H9 (cell line): ENCODE results near the gene THAP2. TPM values are rescaled to one million over a fixed set of nuclear protein-coding genes. Genes with fewer than 3 reads are reported as not detected.

Experiments
- DNase-seq: peaks from one replicate; pipeline ENCODE4 v3.0.0-alpha.2; 2017
- H2AFZ ChIP-seq: one replicate; pipeline ENCODE4 v1.6.1; 2013; ENCODE audit warnings: mild to moderate bottlenecking, low read length, control low read depth, moderate library complexity
- H2AK5ac ChIP-seq: 2 replicates; pipeline ENCODE4 v1.6.1; 2013; ENCODE audit warnings: low read length, control low read depth, mixed read lengths; ENCODE audit not compliant: insufficient read length
- H2BK120ac ChIP-seq: one replicate; pipeline ENCODE4 v1.6.1; 2013; ENCODE audit warnings: low read depth, mild to moderate bottlenecking, low read length, control low read depth, inconsistent platforms; ENCODE audit not compliant: poor library complexity, severe bottlenecking
- H2BK12ac ChIP-seq: 2 replicates; pipeline ENCODE4 v1.6.1; 2013; ENCODE audit warnings: low read length, control low read depth, mixed read lengths, low read depth; ENCODE audit not compliant: insufficient read length
- H2BK15ac ChIP-seq: 2 replicates; pipeline ENCODE4 v1.6.1; 2013; ENCODE audit warnings: low read depth, low read length, control low read depth
- H2BK20ac ChIP-seq: one replicate; pipeline ENCODE4 v1.6.1; 2013; ENCODE audit warnings: low read depth, mild to moderate bottlenecking, low read length, control low read depth, inconsistent platforms; ENCODE audit not compliant: poor library complexity, severe bottlenecking
- H2BK5ac ChIP-seq: 2 replicates; pipeline ENCODE4 v1.6.1; 2013; ENCODE audit warnings: low read length, control low read depth, mixed read lengths; ENCODE audit not compliant: insufficient read length
- H3K14ac ChIP-seq: 2 replicates; pipeline ENCODE4 v1.6.1; 2013; ENCODE audit warnings: low read length, control low read depth; ENCODE audit not compliant: insufficient read depth
- H3K18ac ChIP-seq: 2 replicates; pipeline ENCODE4 v1.6.1; 2013; ENCODE audit warnings: low read depth, mild to moderate bottlenecking, mixed read lengths, low read length, control low read depth; ENCODE audit not compliant: insufficient read length
- H3K23ac ChIP-seq: 2 replicates; pipeline ENCODE4 v1.6.1; 2013; ENCODE audit warnings: low read length, control low read depth, mixed read lengths, low read depth; ENCODE audit not compliant: insufficient read length
- H3K23me2 ChIP-seq: 2 replicates; pipeline ENCODE4 v1.6.1; 2013; ENCODE audit warnings: low read depth, mild to moderate bottlenecking, mixed read lengths, low read length, control low read depth; ENCODE audit not compliant: insufficient read length, poor library complexity, severe bottlenecking
- H3K27ac ChIP-seq: 2 replicates; pipeline ENCODE4 v1.5.1; 2013; ENCODE audit warnings: low read length, control low read depth, mixed read lengths, low read depth; ENCODE audit not compliant: insufficient read length
- H3K27me3 ChIP-seq: 2 replicates; pipeline ENCODE4 v1.6.1; 2013; ENCODE audit warnings: low read length, control low read depth, inconsistent platforms; ENCODE audit not compliant: insufficient read depth
- H3K4ac ChIP-seq: 2 replicates; pipeline ENCODE4 v1.6.1; 2013; ENCODE audit warnings: low read depth, mild to moderate bottlenecking, control low read depth, inconsistent platforms, low read length, moderate library complexity
- H3K4me1 ChIP-seq: 2 replicates; pipeline ENCODE4 v1.6.1; 2013; ENCODE audit warnings: low read length, control low read depth, inconsistent platforms; ENCODE audit not compliant: insufficient read depth
- H3K4me2 ChIP-seq: 2 replicates; pipeline ENCODE4 v1.6.1; 2013; ENCODE audit warnings: low read length, control low read depth, mixed read lengths; ENCODE audit not compliant: insufficient read length, insufficient read depth
- H3K56ac ChIP-seq: 2 replicates; pipeline ENCODE4 v1.6.1; 2013; ENCODE audit warnings: low read depth, mild to moderate bottlenecking, mixed read lengths, low read length, control low read depth; ENCODE audit not compliant: insufficient read length
- H3K79me1 ChIP-seq: 2 replicates; pipeline ENCODE4 v1.6.1; 2013; ENCODE audit warnings: low read depth, mild to moderate bottlenecking, moderate library complexity, low read length, control low read depth, inconsistent platforms; ENCODE audit not compliant: insufficient read depth, poor library complexity, severe bottlenecking
- H3K79me2 ChIP-seq: 2 replicates; pipeline ENCODE4 v1.6.1; 2013; ENCODE audit warnings: low read length, control low read depth, inconsistent platforms; ENCODE audit not compliant: insufficient read depth
- H3K9ac ChIP-seq: 2 replicates; pipeline ENCODE4 v1.6.1; 2013; ENCODE audit warnings: low read length, control low read depth, mixed read lengths; ENCODE audit not compliant: insufficient read length; ENCODE audit errors: extremely low read depth
- H3K9me3 ChIP-seq: one replicate; pipeline ENCODE4 v1.6.1; 2013; ENCODE audit warnings: low read depth, low read length, inconsistent platforms; ENCODE audit not compliant: control insufficient read depth
- H3T11ph ChIP-seq: one replicate; pipeline ENCODE4 v1.6.1; 2013; ENCODE audit warnings: mild to moderate bottlenecking, low read length, control low read depth, inconsistent platforms
- H4K20me1 ChIP-seq: one replicate; pipeline ENCODE4 v1.6.1; 2013; ENCODE audit not compliant: control insufficient read depth, insufficient read length, insufficient read depth
- H4K5ac ChIP-seq: 2 replicates; pipeline ENCODE4 v1.6.1; 2013; ENCODE audit warnings: low read depth, mild to moderate bottlenecking, mixed read lengths, low read length, control low read depth; ENCODE audit not compliant: insufficient read length
- H4K8ac ChIP-seq: replicated peaks from 2 replicates; pipeline ENCODE4 v1.6.1; 2013; ENCODE audit warnings: low read length, control low read depth, mixed read lengths, low read depth; ENCODE audit not compliant: insufficient read length
- H4K91ac ChIP-seq: 2 replicates; pipeline ENCODE4 v1.6.1; 2013; ENCODE audit warnings: low read depth, mild to moderate bottlenecking, moderate library complexity, mixed read lengths, low read length, control low read depth; ENCODE audit not compliant: insufficient read length
- H3K27ac Mint-ChIP-seq, 3 experiments: 2 replicates in 2 of 3; 3 replicates in 1 of 3; pipeline ENCODE4 v1.8.0; 2020 to 2021; ENCODE audit warnings: mixed read lengths in 3 of 3, mild to moderate bottlenecking in 1 of 3, moderate library complexity in 1 of 3
- H3K27me3 Mint-ChIP-seq: 2 replicates; pipeline ENCODE4 v1.8.0; 2021; ENCODE audit warnings: low read depth, mild to moderate bottlenecking, moderate library complexity, mixed read lengths
- H3K36me3 Mint-ChIP-seq, 3 experiments: 2 replicates in 2 of 3; 3 replicates in 1 of 3; pipeline ENCODE4 v1.8.0; 2020 to 2021; ENCODE audit warnings: low read depth in 3 of 3, mixed read lengths in 3 of 3; ENCODE audit not compliant: insufficient read depth in 1 of 3
- H3K4me1 Mint-ChIP-seq, 2 experiments: 2 replicates each; pipeline ENCODE4 v1.8.0; 2020; ENCODE audit warnings: mixed read lengths in 2 of 2
- H3K4me3 Mint-ChIP-seq, 2 experiments: 2 replicates in 1 of 2; 3 replicates in 1 of 2; pipeline ENCODE4 v1.8.0; 2020 to 2021; ENCODE audit warnings: mild to moderate bottlenecking in 2 of 2, mixed read lengths in 2 of 2, moderate library complexity in 1 of 2
- H3K9me3 Mint-ChIP-seq, 2 experiments: 2 replicates in 1 of 2; 3 replicates in 1 of 2; pipeline ENCODE4 v1.8.0; 2020; ENCODE audit warnings: mild to moderate bottlenecking in 2 of 2, mixed read lengths in 2 of 2, moderate library complexity in 1 of 2
- WGBS: extraction: QIAGEN DNeasy Blood & Tissue Kit; methylation state at CpG from one replicate; pipeline ENCODE4 v1.1.7; 2013; ENCODE audit warnings: missing lambda C conversion rate, low lambda C conversion rate, mixed read lengths; ENCODE audit not compliant: insufficient read length; ENCODE audit errors: extremely low coverage; 5-methylcytosine and 5-hydroxymethylcytosine counted together
- total RNA-seq: library from RNA; stranded (reverse); gene quantifications from 2 replicates; pipeline ENCODE4 v1.2.1, GENCODE V29; 2021
- TF ChIP-seq, protein P1 (sequence below): fragments of 200-600 bp; sonication (generic); conservative IDR thresholded peaks from 3 replicates; pipeline ENCODE4 v1.8.0; 2021; ENCODE audit warnings: antibody characterized with exemption, mild to moderate bottlenecking

The THAP2 gene
- total RNA-seq, 1 experiment from 2014 or later, result 3.7 TPM

DNA sequence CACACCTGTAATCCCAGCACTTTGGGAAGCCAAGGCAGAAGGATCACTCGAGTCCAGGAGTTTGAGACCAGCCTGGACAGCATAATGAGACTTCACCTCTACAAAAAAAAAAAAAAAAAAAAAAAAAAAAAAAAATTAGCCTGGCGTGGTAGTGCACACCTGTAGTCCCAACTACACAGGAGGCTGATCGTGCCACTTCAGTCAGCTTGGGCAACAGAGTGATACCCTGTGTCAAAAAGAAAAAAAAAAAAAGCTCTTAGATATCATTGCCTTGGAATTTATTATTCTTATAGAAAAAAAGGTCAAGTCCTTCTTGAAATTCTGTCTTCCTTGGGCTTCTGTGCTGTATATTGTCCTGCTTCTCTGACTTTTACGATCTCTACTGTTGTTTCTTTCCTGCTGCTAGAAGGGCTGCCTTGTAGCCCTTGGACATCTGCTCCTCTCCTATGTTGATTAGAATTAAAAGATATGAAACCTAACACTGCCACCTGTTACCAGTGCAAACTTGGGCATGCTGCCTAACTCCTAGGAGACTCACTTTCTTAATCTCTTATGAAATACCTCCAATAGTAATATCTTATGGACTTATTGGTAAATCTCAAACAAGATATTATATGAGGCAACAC, 27.5 kb downstream of the THAP2 start:
- WGBS, result no CpG with 5 or more reads among the region's 4 CpGs
- H3K27ac Mint-ChIP-seq, result no peak overlapping the region

More for the DNA sequence above, 27.5 kb downstream of the THAP2 start:
- TF ChIP-seq, protein P1, sequence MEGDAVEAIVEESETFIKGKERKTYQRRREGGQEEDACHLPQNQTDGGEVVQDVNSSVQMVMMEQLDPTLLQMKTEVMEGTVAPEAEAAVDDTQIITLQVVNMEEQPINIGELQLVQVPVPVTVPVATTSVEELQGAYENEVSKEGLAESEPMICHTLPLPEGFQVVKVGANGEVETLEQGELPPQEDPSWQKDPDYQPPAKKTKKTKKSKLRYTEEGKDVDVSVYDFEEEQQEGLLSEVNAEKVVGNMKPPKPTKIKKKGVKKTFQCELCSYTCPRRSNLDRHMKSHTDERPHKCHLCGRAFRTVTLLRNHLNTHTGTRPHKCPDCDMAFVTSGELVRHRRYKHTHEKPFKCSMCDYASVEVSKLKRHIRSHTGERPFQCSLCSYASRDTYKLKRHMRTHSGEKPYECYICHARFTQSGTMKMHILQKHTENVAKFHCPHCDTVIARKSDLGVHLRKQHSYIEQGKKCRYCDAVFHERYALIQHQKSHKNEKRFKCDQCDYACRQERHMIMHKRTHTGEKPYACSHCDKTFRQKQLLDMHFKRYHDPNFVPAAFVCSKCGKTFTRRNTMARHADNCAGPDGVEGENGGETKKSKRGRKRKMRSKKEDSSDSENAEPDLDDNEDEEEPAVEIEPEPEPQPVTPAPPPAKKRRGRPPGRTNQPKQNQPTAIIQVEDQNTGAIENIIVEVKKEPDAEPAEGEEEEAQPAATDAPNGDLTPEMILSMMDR, result no peak
- Mint-ChIP-seq H3K9me3 (no peaks in the 10 kb centered on the region), H3K4me1 (peaks cover 8 to 9% of the 10 kb centered on the region in 2 experiments), H3K27me3 (no peaks in the 10 kb centered on the region), H3K36me3 (no peaks in the 10 kb centered on the region; a peak in 1 of 7 replicates), H3K4me3 (no peak overlapping the region)
- no peaks in the 10 kb centered on the region for H3K79me2 ChIP-seq
- H3K4ac ChIP-seq, result no peak overlapping the region
- H2AFZ ChIP-seq, result no peak overlapping the region
- H2BK120ac ChIP-seq, result no peak overlapping the region
- no peak overlapping the region for H4K8ac ChIP-seq
- H3K14ac ChIP-seq, result no peak overlapping the region
- H4K91ac ChIP-seq, result no peak overlapping the region
- no peak overlapping the region for H3K18ac ChIP-seq
- H2BK12ac ChIP-seq, result no peak overlapping the region
- no peaks in the 10 kb centered on the region for H4K20me1 ChIP-seq
- H3K4me1 ChIP-seq, result no peaks in the 10 kb centered on the region
- no peak overlapping the region for H2BK20ac ChIP-seq
- no peak overlapping the region for H3T11ph ChIP-seq
- no peak overlapping the region for H4K5ac ChIP-seq
- no peak overlapping the region for H3K4me2 ChIP-seq
- H3K9me3 ChIP-seq, result no peaks in the 10 kb centered on the region
- H3K79me1 ChIP-seq, result no peaks in the 10 kb centered on the region
- DNase-seq, result no peak
- no peak overlapping the region for H2AK5ac ChIP-seq
- no peak overlapping the region for H2BK5ac ChIP-seq
- no peaks in the 10 kb centered on the region for H3K23me2 ChIP-seq
- no peak overlapping the region for H3K9ac ChIP-seq
- H3K27me3 ChIP-seq, result no peaks in the 10 kb centered on the region
- H2BK15ac ChIP-seq, result no peak overlapping the region
- H3K27ac ChIP-seq, result no peak overlapping the region
- H3K23ac ChIP-seq, result no peak overlapping the region
- no peak overlapping the region for H3K56ac ChIP-seq
